ENCODE results near the gene ZMYM5.

GRCh38 chr13:19836472-19836871, 27.0 kb downstream of the ZMYM5 start:
- TF ChIP-seq POLR2A (IDR thresholded peaks at IDR 0.05; ENCODE audit: low read depth) (no peak), EP300 (IDR thresholded peaks at IDR 0.05) (no peak), POLR2AphosphoS5 (IDR thresholded peaks at IDR 0.05) (no peak)
- TF ChIP-seq, protein P1, sequence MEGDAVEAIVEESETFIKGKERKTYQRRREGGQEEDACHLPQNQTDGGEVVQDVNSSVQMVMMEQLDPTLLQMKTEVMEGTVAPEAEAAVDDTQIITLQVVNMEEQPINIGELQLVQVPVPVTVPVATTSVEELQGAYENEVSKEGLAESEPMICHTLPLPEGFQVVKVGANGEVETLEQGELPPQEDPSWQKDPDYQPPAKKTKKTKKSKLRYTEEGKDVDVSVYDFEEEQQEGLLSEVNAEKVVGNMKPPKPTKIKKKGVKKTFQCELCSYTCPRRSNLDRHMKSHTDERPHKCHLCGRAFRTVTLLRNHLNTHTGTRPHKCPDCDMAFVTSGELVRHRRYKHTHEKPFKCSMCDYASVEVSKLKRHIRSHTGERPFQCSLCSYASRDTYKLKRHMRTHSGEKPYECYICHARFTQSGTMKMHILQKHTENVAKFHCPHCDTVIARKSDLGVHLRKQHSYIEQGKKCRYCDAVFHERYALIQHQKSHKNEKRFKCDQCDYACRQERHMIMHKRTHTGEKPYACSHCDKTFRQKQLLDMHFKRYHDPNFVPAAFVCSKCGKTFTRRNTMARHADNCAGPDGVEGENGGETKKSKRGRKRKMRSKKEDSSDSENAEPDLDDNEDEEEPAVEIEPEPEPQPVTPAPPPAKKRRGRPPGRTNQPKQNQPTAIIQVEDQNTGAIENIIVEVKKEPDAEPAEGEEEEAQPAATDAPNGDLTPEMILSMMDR (IDR thresholded peaks at IDR 0.05) = no peak
